GM04504 (cell line): ENCODE results near the gene TREM2.
"Not testable (repeated sequence)": the region's sequence is repeated elsewhere in the genome, so short reads cannot be mapped to it uniquely, and the experiment has no call there.

Experiments
- DNase-seq: peaks from one replicate; pipeline ENCODE4 v3.0.0-alpha.2; 2012; ENCODE audit warnings: low read depth

The TREM2 gene

GRCh38 chr6:41153992-41154625 is 8.8 kb downstream of the TREM2 start, which contains the start of gene TREML1:
TSS of gene TREML1 (minus strand) at chr6:41154347. CDS start at chr6:41154288, 59 bp downstream.
- no peak for DNase-seq

DNA sequence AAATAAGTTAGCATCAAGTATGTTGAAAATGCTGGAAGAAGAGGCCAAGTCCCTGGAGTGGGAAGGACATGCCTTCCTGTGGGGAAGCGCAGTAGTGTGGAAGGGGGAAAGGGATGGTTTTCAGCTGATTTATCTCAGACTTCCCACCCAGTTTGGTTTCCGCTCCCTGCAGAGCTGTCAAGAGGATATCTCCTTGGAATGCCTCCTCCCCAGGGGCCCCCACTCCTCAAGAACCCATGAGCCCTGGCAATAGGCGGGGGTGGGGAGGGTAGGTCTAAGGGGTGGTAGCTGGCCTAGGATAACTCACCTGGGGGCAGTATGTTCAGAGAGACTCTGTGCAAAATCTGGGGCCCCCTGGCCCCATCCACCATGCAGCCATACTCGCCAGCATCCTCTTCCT is 9.5 kb downstream of the TREM2 start:
- DNase-seq: no peak

- no peak for DNase-seq
These were observed 12.2 kb downstream of the TREM2 start for GRCh38 chr6:41150671-41151070.

GRCh38 chr6:41147917-41148316 is 15.0 kb downstream of the TREM2 start:
- no peak for DNase-seq

DNA sequence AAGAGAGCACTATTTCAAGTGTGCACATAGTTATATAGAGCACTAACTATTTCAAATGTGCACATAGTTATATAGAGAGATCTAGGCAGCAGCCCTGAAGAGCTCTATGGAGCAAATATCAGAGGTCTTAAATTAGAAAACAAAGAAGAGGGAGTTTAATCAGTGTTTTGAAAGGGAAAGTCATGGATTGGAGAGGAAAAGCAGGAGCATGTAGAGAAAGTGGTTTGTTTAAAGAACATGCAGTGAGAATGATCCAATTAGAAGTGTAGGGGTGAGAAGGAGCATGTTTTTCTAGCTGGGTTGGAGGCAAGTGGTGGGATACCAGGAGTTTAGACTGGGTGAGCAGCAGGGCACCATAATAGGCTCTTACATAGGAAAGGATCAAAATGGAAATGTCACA is 26.0 kb downstream of the TREM2 start:
- no peak for DNase-seq

- DNase-seq: no peak
These were observed 27.7 kb downstream of the TREM2 start for GRCh38 chr6:41135062-41135832.

DNA sequence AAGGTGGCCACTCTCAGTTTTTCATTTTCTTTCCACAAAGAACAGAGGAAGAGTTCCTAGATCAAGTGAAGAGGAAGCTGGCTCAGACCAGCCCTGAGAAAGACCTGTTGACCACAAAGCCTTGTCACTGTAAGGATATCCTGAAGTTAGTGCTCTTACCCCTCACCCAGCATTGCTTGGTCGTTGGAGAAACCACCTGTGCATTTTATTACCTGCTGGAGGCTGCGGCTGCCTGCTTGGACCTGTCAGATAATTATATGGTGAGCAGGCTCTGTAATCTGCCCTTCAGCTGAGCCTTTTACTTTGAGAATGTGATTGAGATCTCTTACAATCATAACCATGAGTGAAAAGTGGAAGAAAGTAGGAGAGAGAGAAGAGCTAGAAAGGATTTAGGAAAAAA is 30.7 kb downstream of the TREM2 start:
- DNase-seq: no peak

- no peak for DNase-seq
These were observed 37.6 kb downstream of the TREM2 start for GRCh38 chr6:41125282-41125681.

GRCh38 chr6:41122918-41123317 is 40.0 kb downstream of the TREM2 start:
- DNase-seq: no peak

- no peak for DNase-seq
These were observed 40.5 kb downstream of the TREM2 start for GRCh38 chr6:41122373-41122772.

DNA sequence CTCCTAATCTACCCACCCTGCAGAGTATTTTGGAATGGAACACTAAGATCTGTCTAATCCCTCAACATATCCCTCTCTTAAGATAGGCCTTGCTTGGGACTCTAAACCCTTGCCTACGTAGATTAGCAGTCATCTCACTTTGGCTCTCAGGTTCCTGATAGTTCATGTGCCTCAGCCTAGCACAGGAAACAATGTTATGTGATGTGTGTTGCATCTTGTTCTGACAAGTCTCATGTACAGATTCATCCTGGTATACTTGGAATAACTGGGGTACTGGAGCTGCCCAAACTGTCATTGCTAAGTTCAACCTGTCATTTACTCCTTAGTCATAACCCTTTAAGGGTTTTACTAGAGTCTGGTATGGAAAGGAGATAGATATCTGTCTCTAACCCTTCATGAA is 42.9 kb downstream of the TREM2 start:
- no peak for DNase-seq

DNA sequence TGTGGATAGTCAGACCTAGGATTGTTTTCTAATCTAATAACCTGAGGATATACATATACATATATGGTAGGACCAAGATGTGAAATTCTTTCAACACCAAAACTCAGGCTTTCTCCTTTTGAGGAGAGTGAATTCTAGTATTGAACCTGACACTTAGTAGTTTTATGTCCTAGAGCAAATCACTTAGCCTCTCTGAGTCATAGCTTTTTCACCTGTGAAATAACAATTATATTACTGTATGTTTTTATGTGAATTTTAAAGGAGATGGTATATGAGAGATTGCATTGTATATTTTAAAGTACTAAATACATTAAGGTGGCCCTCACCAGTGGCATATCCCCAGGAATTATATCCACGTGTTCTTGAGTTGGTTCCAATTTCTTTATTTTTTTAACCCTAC is 43.4 kb downstream of the TREM2 start:
- no peak for DNase-seq

- not testable (repeated sequence) for DNase-seq
These were observed 47.9 kb downstream of the TREM2 start for GRCh38 chr6:41115027-41115426.

DNA sequence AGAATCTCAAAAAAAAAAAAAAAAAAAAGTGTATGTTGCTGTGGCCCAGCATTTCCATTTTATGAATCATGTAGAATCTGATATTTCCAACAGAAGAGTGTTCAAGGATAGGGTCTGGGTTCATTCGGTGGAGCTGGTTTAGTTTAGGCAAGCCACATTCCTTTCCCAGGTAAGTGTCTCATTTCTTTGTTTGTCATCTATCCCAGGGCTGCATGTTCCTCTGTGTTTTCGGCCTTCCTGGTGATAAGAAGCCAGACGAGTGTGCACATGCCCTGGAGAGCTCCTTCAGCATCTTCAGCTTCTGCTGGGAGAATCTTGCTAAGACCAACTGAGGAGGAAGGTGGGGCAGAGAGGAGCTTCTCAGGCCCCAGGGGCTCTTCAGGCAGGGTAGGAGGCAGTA is 51.9 kb downstream of the TREM2 start:
- DNase-seq: no peak
